Renal pelvis (tissue), 4 donors: Measurements from ENCODE around the gene SGCD. TPM values are rescaled to one million over a fixed set of nuclear protein-coding genes. Genes with fewer than 3 reads are reported as not detected.

Source experiments
- DNase-seq: peaks from one replicate; pipeline ENCODE4 v3.0.0-alpha.2; 2013
- polyA plus RNA-seq, 3 donors: library from polyadenylated mRNA; unstranded; fragments of 120-200 nt; gene quantifications; one replicate each; pipeline ENCODE4 v1.2.1, GENCODE V29; 2013; ENCODE audit not compliant: insufficient read length in 3 of 3

The SGCD gene
- polyA plus RNA-seq, 3 donors: 5.2 to 6.7 (median 6.2) TPM

DNA sequence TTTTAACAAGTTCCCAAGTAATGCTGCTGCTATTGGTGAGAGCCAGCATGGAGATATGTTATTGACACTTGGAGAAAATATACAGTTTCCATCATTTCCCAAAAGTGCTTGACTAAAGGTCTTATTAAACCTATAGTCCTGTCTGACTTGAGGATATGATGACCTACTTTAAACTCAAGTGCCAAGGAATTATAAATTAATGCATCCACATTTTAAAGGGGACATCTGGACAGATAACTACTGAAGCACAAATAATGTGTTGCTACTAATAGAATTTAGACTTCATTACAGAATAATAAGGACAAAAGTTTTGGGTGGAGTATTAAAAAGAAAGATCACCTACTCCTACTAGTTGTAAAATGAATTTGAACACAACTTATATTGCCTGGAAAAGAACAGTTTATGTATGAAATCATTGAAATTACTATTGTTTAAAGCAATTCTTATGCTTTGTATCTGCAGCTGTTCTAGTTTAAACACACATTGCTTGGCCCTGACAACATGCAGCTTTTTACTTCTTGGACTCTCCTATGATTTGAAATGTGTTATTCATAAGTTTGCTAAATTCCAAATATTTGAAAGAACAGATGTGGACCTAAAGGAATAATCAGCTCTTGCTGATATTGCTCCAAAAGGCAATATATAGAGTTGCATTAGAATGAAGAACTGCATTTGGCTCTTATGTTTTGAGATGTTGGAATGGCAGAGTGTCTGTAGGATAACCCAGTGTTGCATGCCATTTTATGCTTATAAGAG lies 73.4 kb downstream of the SGCD start:
- no peak for DNase-seq

DNA sequence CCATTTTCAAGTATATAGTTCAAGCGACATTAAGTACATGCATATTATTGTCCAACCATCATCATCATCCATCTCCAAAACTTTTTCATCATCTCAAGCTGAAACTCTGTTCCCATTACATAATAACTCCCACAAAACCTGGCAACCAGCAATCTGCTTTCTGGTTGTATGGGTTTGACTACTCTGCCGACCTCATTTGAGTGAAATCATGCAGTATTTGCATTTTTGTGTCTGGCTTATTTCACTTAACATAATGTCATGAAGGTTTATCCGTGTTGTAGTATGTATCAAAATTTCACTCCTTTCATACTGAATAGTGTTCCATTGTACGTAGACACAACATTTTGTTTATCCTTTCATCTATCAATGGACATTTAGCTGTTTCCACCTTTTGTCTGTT lies 74.8 kb downstream of the SGCD start:
- no peak for DNase-seq

DNA sequence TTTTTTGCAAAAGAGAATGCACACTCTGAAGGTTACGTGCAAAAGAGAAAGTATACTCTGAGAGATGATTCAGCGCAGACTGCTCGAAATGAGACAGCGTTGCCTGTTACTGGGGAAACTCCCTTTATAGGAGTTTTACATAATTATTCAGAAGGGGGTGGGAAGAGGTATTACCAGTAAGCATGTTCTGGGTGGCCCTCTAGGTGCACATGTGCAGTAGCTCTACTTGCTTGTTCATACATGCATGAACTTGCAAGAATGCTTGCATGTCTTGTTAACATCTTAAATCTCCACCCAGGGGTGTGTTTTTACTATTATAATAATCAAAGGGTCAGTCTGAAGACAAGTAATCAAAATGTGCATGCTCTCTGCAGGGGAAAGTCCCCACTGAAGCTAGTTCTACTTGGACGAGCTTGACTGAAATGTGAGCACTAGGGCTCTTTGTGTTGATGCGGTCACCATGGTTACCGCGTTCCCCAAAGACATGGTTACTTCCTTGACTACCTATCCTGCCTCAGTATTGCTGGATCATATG lies 75.5 kb downstream of the SGCD start:
- peak; percentile 81 for DNase-seq

DNA sequence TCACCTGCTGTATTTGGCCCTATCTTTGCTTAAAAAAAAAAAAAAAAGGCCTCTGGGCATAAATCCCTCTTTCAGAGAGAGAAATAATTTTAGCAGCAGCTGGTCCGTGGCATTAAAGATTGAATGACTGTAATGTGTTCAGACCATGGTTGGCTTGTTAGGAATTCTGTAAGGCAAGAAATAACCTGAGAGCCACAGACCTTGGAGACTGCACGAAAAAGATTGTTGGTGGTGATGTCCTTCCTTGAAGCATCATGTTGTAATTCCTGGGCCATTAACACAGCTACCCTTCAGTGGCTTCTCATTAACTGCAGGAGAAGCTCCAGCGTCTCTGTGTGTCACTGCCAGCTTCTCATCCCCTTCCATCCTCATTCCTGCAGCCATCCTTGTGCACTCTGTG lies 79.0 kb downstream of the SGCD start:
- no peak for DNase-seq

DNA sequence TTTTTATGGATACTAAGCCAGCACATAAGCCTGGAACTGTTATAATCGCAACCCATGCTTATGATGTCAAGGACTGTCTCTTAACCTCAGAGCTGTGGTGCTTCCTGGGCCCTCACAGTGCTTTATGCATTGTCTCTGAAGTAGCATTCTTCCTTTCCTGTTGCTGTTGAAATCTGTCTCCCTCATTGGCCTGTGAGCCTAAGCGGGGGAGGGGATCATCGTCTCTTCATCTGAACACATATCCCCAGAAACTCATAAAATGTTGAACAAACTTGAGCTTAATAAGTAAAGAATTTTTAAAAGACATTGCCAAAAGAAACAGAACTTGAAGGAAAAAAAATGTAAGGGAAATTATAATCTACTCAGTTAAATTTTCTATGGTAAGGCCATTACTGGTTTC lies 80.3 kb downstream of the SGCD start:
- no peak for DNase-seq

DNA sequence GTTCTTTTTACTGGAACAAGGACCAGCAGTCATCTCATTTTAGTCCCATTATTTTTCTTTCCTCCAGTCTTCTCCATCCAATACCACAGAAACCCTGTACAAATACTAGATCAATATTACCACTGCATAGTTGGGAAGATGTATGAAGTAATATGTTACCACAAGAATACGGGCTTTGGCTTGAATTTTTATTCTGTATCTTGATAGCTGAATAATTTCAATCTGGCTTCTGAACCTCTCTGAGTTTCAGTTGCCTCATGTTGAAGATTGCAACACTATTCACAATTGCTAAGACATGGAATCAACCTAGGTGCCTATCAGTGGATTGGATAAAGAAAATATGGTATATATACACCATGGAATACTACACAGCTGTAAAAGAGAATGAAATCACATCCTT lies 82.9 kb downstream of the SGCD start:
- no peak for DNase-seq

DNA sequence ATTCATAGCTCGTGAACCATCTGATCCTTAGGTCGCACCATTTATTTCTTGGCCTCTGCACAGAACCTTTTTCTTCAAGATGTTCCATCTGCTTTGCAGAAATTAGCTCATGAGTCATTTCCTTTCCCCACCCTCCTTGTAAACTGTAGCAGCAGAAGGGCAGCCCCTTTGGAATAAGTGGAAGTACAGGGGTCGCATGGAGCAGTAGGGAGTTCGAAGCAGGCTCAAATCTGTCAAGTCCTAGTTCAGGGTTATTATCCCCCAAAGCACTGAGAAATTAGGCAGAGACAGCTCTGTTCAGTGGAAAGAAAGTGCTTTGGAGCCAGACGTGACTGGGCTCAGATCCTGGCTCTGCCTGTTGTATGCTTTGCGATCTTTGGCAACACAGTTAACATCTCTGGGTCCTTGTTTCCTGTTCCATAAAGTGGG lies 84.2 kb downstream of the SGCD start:
- DNase-seq: no peak

DNA sequence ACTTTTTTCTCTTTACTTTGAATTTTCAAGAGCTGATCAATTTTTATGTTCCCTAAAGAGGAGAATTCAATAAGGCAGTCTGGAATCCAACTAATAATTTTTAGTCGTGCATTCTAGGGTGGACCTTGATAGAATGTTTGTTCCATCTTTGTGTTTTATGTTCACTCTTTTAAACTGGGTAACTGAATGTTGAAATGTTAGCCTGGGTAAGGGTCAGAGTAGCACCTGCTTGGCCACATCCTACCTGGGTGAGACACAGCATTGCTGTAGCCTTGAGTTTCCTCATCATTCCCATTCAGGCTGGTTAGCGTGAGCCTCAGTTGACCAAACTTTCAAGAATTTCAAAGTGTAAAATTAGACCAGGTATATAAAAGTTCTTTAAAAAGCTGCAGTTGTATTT lies 85.0 kb downstream of the SGCD start:
- no peak for DNase-seq

DNA sequence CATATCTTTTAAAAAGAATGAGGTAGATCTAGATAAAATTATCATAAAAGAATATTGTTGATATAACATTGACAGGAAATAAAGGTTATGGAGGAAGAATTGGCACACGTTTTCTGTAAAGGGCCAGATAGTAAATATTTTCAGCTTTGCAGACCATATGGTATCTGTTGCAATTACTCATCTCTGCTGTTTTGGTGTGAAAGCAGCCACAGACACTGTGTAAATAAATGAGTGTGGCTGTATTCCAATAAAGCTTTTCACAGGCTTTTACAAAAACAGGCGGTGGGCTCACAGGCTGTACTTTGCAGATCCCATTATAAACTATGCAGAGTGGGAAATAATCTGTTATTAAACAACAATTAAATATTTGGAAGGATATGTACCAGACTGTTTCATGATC lies 87.4 kb downstream of the SGCD start:
- no peak for DNase-seq

DNA sequence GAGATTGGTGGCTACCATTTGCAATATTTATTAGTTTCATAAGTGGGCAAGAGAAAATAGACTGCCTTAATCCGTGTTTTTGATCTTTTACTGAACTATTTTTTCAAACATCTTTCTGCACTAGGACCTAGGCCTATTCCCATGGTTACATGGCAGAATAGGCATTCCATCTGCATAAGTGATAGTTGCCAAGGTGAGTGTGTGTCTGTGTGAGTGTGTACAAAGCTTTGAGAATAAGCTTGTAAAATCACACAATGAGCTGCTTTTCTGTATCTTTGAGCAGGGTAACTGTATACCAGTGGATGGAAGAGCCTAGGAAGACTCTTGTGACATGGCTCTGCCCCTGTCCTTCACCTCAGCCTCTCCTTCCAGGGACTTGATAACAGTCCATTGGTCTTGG lies 92.7 kb downstream of the SGCD start:
- DNase-seq: no peak

DNA sequence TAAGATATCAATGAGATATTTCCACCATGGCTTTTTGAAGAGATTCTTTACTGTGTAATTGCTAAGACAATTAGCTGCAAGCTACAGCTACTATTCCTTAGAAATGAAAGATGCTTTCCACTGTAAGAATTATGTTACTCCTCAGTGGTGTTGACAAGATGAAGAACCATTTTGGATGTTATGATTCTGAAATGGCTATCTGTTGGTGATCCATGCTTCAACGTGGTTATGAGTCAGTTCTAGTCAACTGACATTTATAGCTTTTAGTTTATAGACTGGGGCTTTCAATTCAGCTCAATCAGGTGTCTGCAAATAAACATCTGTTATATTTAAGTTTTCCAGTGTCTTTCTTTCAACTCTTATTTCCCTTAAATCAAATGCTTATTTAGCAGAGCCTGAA lies 93.7 kb downstream of the SGCD start:
- no peak for DNase-seq

DNA sequence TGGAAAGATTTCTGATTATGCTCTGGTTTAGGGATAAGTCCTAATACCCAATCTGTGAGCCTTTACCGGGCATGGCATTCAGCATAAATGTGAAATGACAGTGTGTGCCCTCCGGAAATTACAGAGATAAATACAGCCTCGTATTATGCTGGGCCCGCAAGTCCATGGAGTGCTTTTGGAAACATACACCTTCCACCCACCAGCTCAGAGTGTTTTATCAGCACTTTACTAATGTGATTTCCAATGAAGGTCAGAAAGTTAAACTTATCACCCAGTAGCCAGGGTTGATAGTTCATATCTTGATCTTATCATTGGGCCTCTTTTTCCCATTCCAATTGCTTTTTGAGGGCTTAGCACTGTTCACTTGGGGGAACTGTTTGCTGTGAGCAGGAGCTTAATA lies 94.8 kb downstream of the SGCD start:
- no peak for DNase-seq

DNA sequence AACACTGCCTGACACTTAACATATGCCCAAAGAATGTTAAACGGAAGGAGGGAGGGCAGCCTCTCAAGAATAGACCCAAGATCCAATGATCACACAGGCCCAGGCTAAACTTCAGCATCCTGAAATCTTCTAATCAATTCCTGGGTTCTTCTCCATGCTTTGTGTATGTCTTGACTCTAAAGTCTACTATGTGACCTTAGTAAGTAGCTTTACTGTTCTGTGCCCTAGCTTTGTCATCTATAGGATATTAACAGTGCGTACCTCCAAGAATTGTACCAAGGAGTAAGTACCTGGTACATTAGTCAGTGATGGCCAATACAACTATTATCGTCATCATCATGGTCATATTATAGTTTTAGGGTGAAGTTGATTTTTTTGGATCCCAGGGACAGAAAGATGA lies 96.6 kb downstream of the SGCD start:
- no peak for DNase-seq

DNA sequence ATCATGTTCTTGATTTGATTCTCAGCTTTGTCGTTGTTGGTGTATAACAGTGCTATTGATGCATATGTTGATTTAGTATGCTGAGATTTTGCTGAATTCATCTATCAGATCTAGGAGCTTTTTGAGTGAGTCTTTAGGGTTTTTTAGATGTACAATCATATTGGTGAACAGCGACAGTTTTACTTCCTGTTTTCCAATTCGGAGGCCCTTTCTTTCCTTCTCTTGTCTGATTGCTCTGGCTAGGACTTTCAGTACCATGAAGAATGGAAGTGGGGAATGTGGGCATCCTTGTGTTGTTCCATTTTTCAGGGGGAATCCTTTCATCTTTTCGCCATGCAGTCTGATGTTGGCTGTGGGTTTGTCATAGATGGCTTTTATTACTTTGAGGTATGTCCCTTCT lies 100.4 kb downstream of the SGCD start:
- no peak for DNase-seq

DNA sequence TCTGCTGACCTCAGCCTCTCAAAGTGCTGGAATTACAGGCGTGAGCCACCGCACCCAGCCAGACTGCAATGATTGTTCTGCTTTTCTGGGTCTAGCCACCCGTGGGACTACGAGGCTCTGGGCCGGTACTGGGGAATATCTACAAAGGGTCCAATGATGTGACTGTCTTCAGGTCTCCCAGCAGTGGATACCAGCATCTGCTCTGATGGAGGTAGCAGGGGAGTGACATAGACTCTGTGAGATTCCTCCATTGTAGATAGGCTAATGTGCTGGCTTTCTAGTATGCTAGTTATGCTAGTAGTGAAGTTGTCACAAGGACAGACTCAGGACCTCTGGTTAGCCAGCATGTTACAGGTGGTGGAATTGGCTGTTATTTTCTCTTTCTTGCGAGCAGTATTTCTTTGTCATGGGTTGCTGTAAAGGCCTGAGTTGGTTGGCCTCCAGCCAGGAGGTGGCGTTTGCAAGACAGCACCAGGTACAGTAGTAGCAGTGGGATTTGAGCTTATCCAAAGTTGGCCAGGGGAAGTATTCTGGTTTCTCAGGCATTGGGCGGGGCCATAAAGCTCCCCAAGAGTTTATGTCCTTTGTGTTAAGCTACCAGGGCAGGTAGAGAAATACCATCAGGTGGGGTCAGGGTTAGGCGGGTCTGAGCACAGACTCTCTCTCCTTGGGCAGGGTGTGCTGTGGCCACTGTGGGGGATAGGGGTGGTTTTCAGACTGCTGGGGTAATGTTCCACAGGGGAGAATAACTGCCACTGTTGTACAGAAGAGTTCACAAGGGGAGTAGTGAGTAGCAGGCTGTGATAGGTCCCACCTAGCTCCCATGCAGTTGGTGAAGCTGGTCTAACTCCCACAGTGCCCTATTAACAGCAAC lies 105.2 kb downstream of the SGCD start:
- no peak for DNase-seq

DNA sequence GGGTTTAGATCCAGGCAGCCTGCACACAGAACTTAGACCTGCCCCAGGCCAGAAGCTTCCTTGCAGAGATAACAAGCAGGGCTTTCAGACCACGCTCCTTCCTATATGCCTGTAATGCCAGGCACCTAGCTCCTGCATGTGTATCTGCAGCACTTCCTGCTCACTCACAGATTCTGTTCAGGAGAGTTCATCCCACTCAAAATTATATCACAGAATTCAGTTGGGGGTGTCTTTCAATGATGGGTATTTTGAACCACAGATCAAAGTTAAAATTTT lies 105.8 kb downstream of the SGCD start:
- no peak for DNase-seq

DNA sequence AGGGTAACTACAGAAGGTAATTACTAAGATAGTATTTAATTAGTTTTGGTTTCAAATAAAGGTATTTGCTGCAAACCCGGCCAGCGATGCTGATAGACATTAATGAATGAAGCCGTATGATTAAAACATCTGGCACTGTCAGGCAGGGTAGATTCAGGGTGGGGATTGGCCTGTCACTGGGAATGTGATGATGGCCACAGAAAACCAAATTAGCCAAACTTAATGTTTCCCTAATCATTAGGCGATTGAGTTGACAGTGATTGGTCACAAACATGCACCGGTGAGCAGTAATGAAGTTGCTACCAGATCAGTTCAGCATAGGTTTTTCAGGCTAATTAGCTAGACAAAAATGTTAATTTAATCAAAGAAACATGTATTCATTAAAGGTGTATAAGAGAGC lies 107.5 kb downstream of the SGCD start:
- no peak for DNase-seq

DNA sequence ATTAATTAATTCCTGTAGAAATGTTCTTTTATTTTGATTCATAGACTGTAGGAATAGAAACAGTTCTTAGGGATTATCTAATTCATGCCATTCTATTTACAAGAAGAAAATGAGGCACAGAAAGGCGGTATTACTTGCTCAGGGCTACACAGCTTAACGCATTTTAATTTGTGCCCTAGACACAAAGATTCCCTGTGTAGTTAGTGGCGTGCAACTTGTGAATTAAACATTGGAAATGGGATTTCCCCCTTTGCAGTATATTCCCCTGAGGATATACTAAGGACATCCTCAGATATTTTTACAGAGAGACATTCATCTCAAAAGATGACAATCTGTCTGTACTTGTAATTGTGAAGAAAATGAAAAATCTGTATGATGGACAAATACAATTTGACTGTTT lies 108.1 kb downstream of the SGCD start:
- DNase-seq: no peak

DNA sequence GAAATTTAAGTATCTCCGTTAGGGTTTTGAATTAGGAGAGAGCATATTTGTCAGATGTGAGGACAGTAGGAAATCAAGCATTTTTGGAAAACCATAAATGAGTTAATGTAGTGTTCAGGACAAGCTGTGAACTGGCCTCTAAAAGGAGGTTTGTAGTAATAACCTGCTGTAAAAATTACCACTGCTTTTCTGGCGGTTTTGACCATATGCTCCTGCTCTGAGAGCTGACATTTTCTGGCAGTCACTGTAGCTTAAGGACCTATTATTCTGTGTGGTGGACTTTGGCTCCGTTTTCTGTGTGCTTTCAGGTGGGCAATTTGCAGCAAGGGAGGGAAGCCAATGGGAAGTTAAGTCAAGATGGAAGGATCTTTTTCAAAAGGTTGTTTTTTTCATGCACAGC lies 111.1 kb downstream of the SGCD start:
- no peak for DNase-seq

DNA sequence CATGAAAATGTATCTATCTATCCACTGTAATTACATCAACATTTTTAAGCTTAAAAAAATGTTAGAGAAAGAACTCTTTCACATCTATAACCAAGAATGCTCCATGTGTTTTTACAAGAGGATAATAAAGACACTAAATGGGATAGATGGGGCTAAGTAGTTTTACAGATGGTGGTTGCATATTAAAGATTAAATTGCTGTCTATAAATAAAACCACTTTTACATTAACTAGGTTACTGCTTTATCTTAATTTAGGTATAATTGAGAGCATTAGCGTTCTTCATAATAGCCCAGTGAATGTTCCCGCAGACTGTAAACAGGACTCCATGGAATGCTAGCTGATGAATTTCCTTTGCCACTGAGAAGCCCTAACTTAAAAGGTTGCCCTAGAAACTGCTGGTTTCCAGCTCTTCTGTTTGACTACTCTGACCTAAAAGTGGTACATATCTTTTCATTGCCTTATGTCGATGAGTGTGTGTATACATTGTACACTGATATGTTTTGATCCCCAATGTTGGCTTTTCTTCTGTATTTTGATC lies 117.9 kb downstream of the SGCD start:
- DNase-seq: no peak

DNA sequence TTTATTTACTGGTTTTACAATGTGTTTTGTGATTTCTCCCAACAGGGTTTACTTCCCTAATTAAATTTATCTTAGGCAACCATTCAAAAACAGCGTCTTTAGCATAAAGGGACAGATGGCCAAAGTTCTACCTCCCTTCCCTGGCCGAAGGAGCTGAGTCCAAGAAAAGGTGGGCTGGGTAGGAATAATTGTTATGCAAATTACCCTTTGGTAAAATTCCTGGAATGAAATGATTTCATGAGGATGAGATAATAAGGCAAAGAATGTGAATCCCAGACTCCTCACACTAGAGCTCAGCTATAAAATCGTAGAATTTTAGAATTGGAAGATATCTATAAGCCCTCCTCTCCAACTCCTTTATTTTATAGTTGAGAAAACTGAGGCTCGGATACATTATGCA lies 119.6 kb downstream of the SGCD start:
- no peak for DNase-seq

DNA sequence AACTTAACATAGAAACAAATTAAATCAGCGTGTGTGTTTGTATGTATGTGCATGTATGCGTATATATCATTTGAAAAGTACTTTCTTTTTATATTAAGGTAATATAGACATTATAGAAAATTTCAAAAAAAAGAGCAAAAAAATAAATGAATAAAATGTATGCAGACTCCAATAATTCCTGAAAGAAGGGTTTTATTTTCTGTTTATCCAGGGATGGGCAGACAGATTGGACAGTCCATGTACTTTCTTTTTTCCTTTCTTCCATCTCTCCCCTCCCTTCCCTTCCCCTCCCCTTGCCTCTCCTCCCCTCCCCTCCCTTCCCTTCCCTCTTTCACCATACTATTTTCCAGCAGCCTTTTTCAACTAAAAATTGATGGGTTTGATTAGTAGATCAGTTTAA lies 123.8 kb downstream of the SGCD start:
- DNase-seq: no peak

DNA sequence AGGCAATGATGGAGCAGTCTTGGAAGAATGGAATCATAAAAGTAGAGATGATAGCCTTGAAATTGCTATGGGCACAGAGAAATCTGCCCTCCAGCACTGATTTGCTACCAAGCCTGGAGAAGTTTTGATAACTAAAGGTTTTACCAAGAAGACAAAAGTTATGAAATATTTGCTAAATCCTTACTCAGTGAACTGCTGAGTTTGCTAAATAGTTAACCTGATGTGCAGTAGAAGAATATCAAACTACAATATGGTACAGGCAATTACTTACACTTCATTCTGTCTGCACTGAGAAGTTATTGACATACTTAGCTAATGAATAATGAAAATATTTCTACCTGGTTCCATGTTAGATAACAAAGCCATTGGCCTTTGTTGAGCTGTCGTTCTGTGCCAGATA lies 124.5 kb downstream of the SGCD start:
- DNase-seq: no peak
